ENCODE results near the gene PSMB2.

GRCh38 chr1:35591211-35591610 is 50.1 kb downstream of the PSMB2 start:
- no peak for TF ChIP-seq CTCF (IDR thresholded peaks at IDR 0.05)
- TF ChIP-seq POLR2A (IDR thresholded peaks at IDR 0.05), result no peak
